GM12891 (cell line): Measurements from ENCODE around the gene KCNMA1.
"Not testable (repeated sequence)": the region's sequence is repeated elsewhere in the genome, so short reads cannot be mapped to it uniquely, and the experiment has no call there.

ENCODE experiments used
- DNase-seq: peaks from one replicate; pipeline ENCODE4 v3.0.0; 2011; ENCODE audit warnings: low spot score; ENCODE audit not compliant: insufficient read length
- FAIRE-seq: peaks from 2 replicates; lab custom pipeline; 2011; peaks lifted over from hg19 to GRCh38; lab: Jason Lieb, UNC
- PAX5 ChIP-seq: IDR thresholded peaks from 2 replicates; pipeline ENCODE4 v1.6.1; 2011; ENCODE audit warnings: low read length, moderate library complexity, mild to moderate bottlenecking; ENCODE audit not compliant: insufficient read depth, severe bottlenecking
- POLR2A ChIP-seq: IDR thresholded peaks from 2 replicates; pipeline ENCODE4 v1.6.1; 2011; ENCODE audit warnings: low read depth, low read length, control low read depth
- POLR2AphosphoS5 ChIP-seq: IDR thresholded peaks from 2 replicates; pipeline ENCODE4 v1.6.1; 2011; ENCODE audit warnings: low read depth, low read length, control low read depth
- POU2F2 ChIP-seq: IDR thresholded peaks from 2 replicates; pipeline ENCODE4 v1.6.1; 2011; ENCODE audit warnings: low read depth, mild to moderate bottlenecking, control low read depth, low read length, moderate library complexity
- SPI1 ChIP-seq: IDR thresholded peaks from 2 replicates; pipeline ENCODE4 v1.6.1; 2011; ENCODE audit warnings: low read depth, low read length, control low read depth
- TAF1 ChIP-seq: IDR thresholded peaks from 2 replicates; pipeline ENCODE4 v1.6.1; 2011; ENCODE audit warnings: low read depth, low read length, control low read depth

The KCNMA1 gene

GRCh38 chr10:77520290-77520689 is 117.3 kb downstream of the KCNMA1 start:
- FAIRE-seq, result no peak
- TF ChIP-seq PAX5 (no peak), POU2F2 (no peak), SPI1 (no peak), POLR2AphosphoS5 (no peak), POLR2A (no peak), TAF1 (no peak)
- DNase-seq, result no peak

- FAIRE-seq, result not testable (repeated sequence)
Measured at GRCh38 chr10:77519791-77520190, 117.8 kb downstream of the KCNMA1 start.

GRCh38 chr10:77518910-77519274 is 118.7 kb downstream of the KCNMA1 start:
- no peak for TF ChIP-seq TAF1
- no peak for DNase-seq
- no peak for FAIRE-seq

More at GRCh38 chr10:77519791-77520190, 117.8 kb downstream of the KCNMA1 start:
- DNase-seq, result not testable (repeated sequence)

GRCh38 chr10:77518241-77518909 is 119.2 kb downstream of the KCNMA1 start:
- FAIRE-seq (no peak), DNase-seq (no peak)
- TF ChIP-seq SPI1 (no peak), TAF1 (no peak), POLR2AphosphoS5 (no peak)

GRCh38 chr10:77516575-77516974 is 121.0 kb downstream of the KCNMA1 start:
- FAIRE-seq, result no peak
- no peak for TF ChIP-seq POLR2AphosphoS5
- TF ChIP-seq TAF1, result no peak
- no peak for DNase-seq

GRCh38 chr10:77514870-77515269 is 122.7 kb downstream of the KCNMA1 start:
- DNase-seq, result no peak
- no peak for FAIRE-seq
- TF ChIP-seq POLR2A (no peak), SPI1 (no peak), POU2F2 (no peak), PAX5 (no peak), POLR2AphosphoS5 (no peak), TAF1 (no peak)

GRCh38 chr10:77513781-77514331 is 123.8 kb downstream of the KCNMA1 start:
- FAIRE-seq (no peak), DNase-seq (no peak)
- TF ChIP-seq POLR2A, result no peak
- no peak for TF ChIP-seq SPI1
- TF ChIP-seq POLR2AphosphoS5, result no peak
- no peak for TF ChIP-seq POU2F2
- TF ChIP-seq TAF1, result no peak
- no peak for TF ChIP-seq PAX5

GRCh38 chr10:77513220-77513619 is 124.4 kb downstream of the KCNMA1 start:
- no peak for TF ChIP-seq POLR2AphosphoS5
- TF ChIP-seq POU2F2, result no peak
- no peak for TF ChIP-seq POLR2A
- TF ChIP-seq PAX5, result no peak
- TF ChIP-seq TAF1, result no peak
- TF ChIP-seq SPI1, result no peak
- FAIRE-seq, result no peak
- no peak for DNase-seq

- FAIRE-seq (no peak), DNase-seq (no peak)
- no peak for TF ChIP-seq PAX5
- no peak for TF ChIP-seq POLR2A
- TF ChIP-seq TAF1, result no peak
- TF ChIP-seq POLR2AphosphoS5, result no peak
- no peak for TF ChIP-seq SPI1
- no peak for TF ChIP-seq POU2F2
Measured at GRCh38 chr10:77512219-77512578, 125.4 kb downstream of the KCNMA1 start.

- no peak for DNase-seq
- no peak for TF ChIP-seq POLR2AphosphoS5
- TF ChIP-seq PAX5, result no peak
- TF ChIP-seq POU2F2, result no peak
- no peak for TF ChIP-seq TAF1
- TF ChIP-seq POLR2A, result no peak
- no peak for TF ChIP-seq SPI1
- FAIRE-seq, result no peak
Measured at GRCh38 chr10:77511498-77512218, 126.0 kb downstream of the KCNMA1 start.

- TF ChIP-seq TAF1 (no peak), PAX5 (no peak), POLR2A (no peak), POLR2AphosphoS5 (no peak), POU2F2 (no peak), SPI1 (no peak)
- FAIRE-seq (no peak), DNase-seq (no peak)
Measured at GRCh38 chr10:77510695-77511094, 126.9 kb downstream of the KCNMA1 start.
